Neural cell (in vitro differentiated cells): Measurements from ENCODE around the gene CMTR2.

ENCODE experiments used
- CTCF ChIP-seq: fragments of 450-650 bp; IDR thresholded peaks from 2 replicates; pipeline ENCODE4 v1.5.1; 2014; ENCODE audit warnings: antibody characterized with exemption, mild to moderate bottlenecking, moderate library complexity; ENCODE audit not compliant: poor library complexity, severe bottlenecking
- TAF1 ChIP-seq: IDR thresholded peaks from 2 replicates; pipeline ENCODE4 v1.6.1; 2012; ENCODE audit warnings: low read depth

- TF ChIP-seq TAF1 (no peak), CTCF (no peak)
Measured at GRCh38 chr16:71247478-71247877, 41.7 kb downstream of the CMTR2 start.
